Activated CD4-positive, alpha-beta T cell treated with anti-CD3 and anti-CD28 coated beads for 36 hours (primary cell): Measurements from ENCODE around the gene RAX2. TPM values are rescaled to one million over a fixed set of nuclear protein-coding genes. Genes with fewer than 3 reads are reported as not detected.
A peak's percentile ranks its signal among the peaks of the same experiment; 100 is the strongest.

Source experiments
- ATAC-seq: fragments of 200-7000 bp; cut with Tn5 transposase; one replicate; pipeline ENCODE4 v1.10.0; 2021; ENCODE audit warnings: mild to moderate bottlenecking, moderate library complexity
- CTCF ChIA-PET: fragments of 350-600 bp; sonication (Branson Sonifier 250); formaldehyde crosslinking; loops from one replicate; lab custom pipeline; 2021; ENCODE audit warnings: antibody characterized with exemption; lab: Charles Lee
- POLR2A ChIA-PET: fragments of 350-600 bp; sonication (Branson Sonifier 250); formaldehyde crosslinking; loops from one replicate; lab custom pipeline; 2021; ENCODE audit warnings: antibody characterized with exemption, inconsistent platforms; lab: Charles Lee
- DNase-seq: peaks from one replicate; pipeline ENCODE4 v3.0.0-alpha.2; 2020
- H3K27ac Mint-ChIP-seq: one replicate; pipeline ENCODE4 v1.8.0; 2021; ENCODE audit warnings: mixed read lengths
- H3K27me3 Mint-ChIP-seq: one replicate; pipeline ENCODE4 v1.8.0; 2021; ENCODE audit warnings: mixed read lengths
- H3K36me3 Mint-ChIP-seq: one replicate; pipeline ENCODE4 v1.8.0; 2021; ENCODE audit warnings: low read depth, mixed read lengths
- H3K4me1 Mint-ChIP-seq: one replicate; pipeline ENCODE4 v1.8.0; 2021; ENCODE audit warnings: mixed read lengths
- H3K4me3 Mint-ChIP-seq: one replicate; pipeline ENCODE4 v1.8.0; 2021; ENCODE audit warnings: mild to moderate bottlenecking, moderate library complexity, mixed read lengths
- H3K9me3 Mint-ChIP-seq: one replicate; pipeline ENCODE4 v1.8.0; 2021; ENCODE audit warnings: low read depth, mixed read lengths
- intact Hi-C, 2 experiments: fragments of 100-400 bp; cut with DNase I in 1 of 2; cut with micrococcal nuclease in 1 of 2; formaldehyde crosslinking; loops; one replicate each; pipeline versions ENCODE4 v1.14.2 to v1.15.1; 2022 to 2024; cut with DNase I, micrococcal nuclease
- total RNA-seq, 2 experiments: library from RNA; stranded (reverse); gene quantifications; one replicate each; pipeline ENCODE4 v1.2.3, GENCODE V29; 2021

RAX2 gene
- total RNA-seq, 2 experiments from 2014 or later: not detected

GRCh38 chr19:3800996-3801395, 29.0 kb upstream of the RAX2 start:
- Mint-ChIP-seq H3K27me3 (no peaks in the 10 kb centered on the region), H3K27ac (no peak overlapping the region), H3K9me3 (peaks cover 9% of the 10 kb centered on the region), H3K4me3 (peak overlapping the region; percentile 50), H3K4me1 (peaks cover 22% of the 10 kb centered on the region), H3K36me3 (no peaks in the 10 kb centered on the region)
- ChIA-PET POLR2A (no interaction called here), CTCF (interaction anchor here (0.9 kb wide), 1 partner anchor 12 kb away, joined by 3 read pairs; no protein-coding TSS in a partner anchor)
- no peak for ATAC-seq
- no peak for DNase-seq
- intact Hi-C loops: no loop called here

- ATAC-seq (peak; percentile 65), DNase-seq (peak; percentile 50)
- ChIA-PET POLR2A (no interaction called here), CTCF (interaction anchor here (0.8 to 1.1 kb wide), 3 partner anchors 20 to 24 kb away, joined by 3 to 6 read pairs (median 4); no protein-coding TSS in a partner anchor)
- intact Hi-C loops: loop anchor here in 1 of 2 experiments (2.0 kb wide), 1 partner anchor 15 kb away; no protein-coding TSS in a partner anchor
- peaks cover 22% of the 10 kb centered on the region for H3K4me1 Mint-ChIP-seq
- H3K27me3 Mint-ChIP-seq: no peaks in the 10 kb centered on the region
- peaks cover 9% of the 10 kb centered on the region for H3K9me3 Mint-ChIP-seq
- H3K4me3 Mint-ChIP-seq: no peak overlapping the region
- H3K36me3 Mint-ChIP-seq: no peaks in the 10 kb centered on the region
- H3K27ac Mint-ChIP-seq: peak overlapping the region; percentile 58
These were observed 26.1 kb upstream of the RAX2 start for GRCh38 chr19:3798137-3798536.

GRCh38 chr19:3796358-3796757, 24.3 kb upstream of the RAX2 start:
- Mint-ChIP-seq H3K27ac (no peak overlapping the region), H3K9me3 (peaks cover 9% of the 10 kb centered on the region), H3K27me3 (no peaks in the 10 kb centered on the region), H3K4me3 (no peak overlapping the region), H3K36me3 (no peaks in the 10 kb centered on the region), H3K4me1 (peaks cover 18% of the 10 kb centered on the region)
- ChIA-PET CTCF (interaction anchor here (1.0 to 1.5 kb wide), 4 partner anchors 16 to 77 kb away, joined by 3 to 6 read pairs (median 4); partner anchors contain the start of gene MRPL54), POLR2A (no interaction called here)
- ATAC-seq: no peak
- intact Hi-C loops: no loop called here
- DNase-seq: no peak

- no peak overlapping the region for H3K27ac Mint-ChIP-seq
- peaks cover 9% of the 10 kb centered on the region for H3K9me3 Mint-ChIP-seq
- peaks cover 5% of the 10 kb centered on the region for H3K4me1 Mint-ChIP-seq
- ChIA-PET POLR2A (no interaction called here), CTCF (interaction anchor here (1.3 kb wide), 1 partner anchor 29 kb away, joined by 4 read pairs; no protein-coding TSS in a partner anchor)
- ATAC-seq: no peak
- H3K4me3 Mint-ChIP-seq: no peak overlapping the region
- no peaks in the 10 kb centered on the region for H3K36me3 Mint-ChIP-seq
- intact Hi-C loops: no loop called here
- H3K27me3 Mint-ChIP-seq: no peaks in the 10 kb centered on the region
- DNase-seq: no peak
These were observed 21.8 kb upstream of the RAX2 start for GRCh38 chr19:3793799-3794198.

GRCh38 chr19:3792114-3792513, 20.1 kb upstream of the RAX2 start:
- no peaks in the 10 kb centered on the region for H3K36me3 Mint-ChIP-seq
- H3K4me1 Mint-ChIP-seq: no peaks in the 10 kb centered on the region
- no peak overlapping the region for H3K4me3 Mint-ChIP-seq
- intact Hi-C loops: no loop called here
- peaks cover 9% of the 10 kb centered on the region for H3K9me3 Mint-ChIP-seq
- ATAC-seq: no peak
- H3K27me3 Mint-ChIP-seq: no peaks in the 10 kb centered on the region
- no peak overlapping the region for H3K27ac Mint-ChIP-seq
- no peak for DNase-seq
- POLR2A ChIA-PET: no interaction called here
- CTCF ChIA-PET: no interaction called here

- ChIA-PET POLR2A (no interaction called here), CTCF (interaction anchor here (1.9 kb wide), 1 partner anchor 31 kb away, joined by 5 read pairs; no protein-coding TSS in a partner anchor)
- Mint-ChIP-seq H3K27ac (no peak overlapping the region), H3K4me1 (no peaks in the 10 kb centered on the region), H3K4me3 (no peak overlapping the region), H3K36me3 (no peaks in the 10 kb centered on the region), H3K27me3 (no peaks in the 10 kb centered on the region), H3K9me3 (no peaks in the 10 kb centered on the region)
- ATAC-seq (no peak), DNase-seq (no peak)
- intact Hi-C loops: no loop called here
These were observed 18.9 kb upstream of the RAX2 start for GRCh38 chr19:3790941-3791340.

- no peak overlapping the region for H3K4me3 Mint-ChIP-seq
- ATAC-seq (no peak), DNase-seq (no peak)
- intact Hi-C loops: no loop called here
- H3K27ac Mint-ChIP-seq: no peak overlapping the region
- no peaks in the 10 kb centered on the region for H3K36me3 Mint-ChIP-seq
- ChIA-PET POLR2A (no interaction called here), CTCF (interaction anchor here (0.7 to 1.9 kb wide), 3 partner anchors 19 to 433 kb away, joined by 3 to 5 read pairs (median 4); no protein-coding TSS in a partner anchor)
- no peaks in the 10 kb centered on the region for H3K4me1 Mint-ChIP-seq
- H3K9me3 Mint-ChIP-seq: no peaks in the 10 kb centered on the region
- H3K27me3 Mint-ChIP-seq: no peaks in the 10 kb centered on the region
These were observed 18.2 kb upstream of the RAX2 start for GRCh38 chr19:3790209-3790734.

- Mint-ChIP-seq H3K4me3 (no peak overlapping the region), H3K36me3 (peaks cover 2% of the 10 kb centered on the region), H3K9me3 (no peaks in the 10 kb centered on the region), H3K27ac (no peak overlapping the region), H3K27me3 (no peaks in the 10 kb centered on the region), H3K4me1 (peaks cover 3% of the 10 kb centered on the region)
- CTCF ChIA-PET: interaction anchor here (0.9 to 1.9 kb wide), 3 partner anchors 20 to 33 kb away, joined by 4 to 5 read pairs (median 4); no protein-coding TSS in a partner anchor
- no peak for ATAC-seq
- no peak for DNase-seq
- POLR2A ChIA-PET: no interaction called here
- intact Hi-C loops: loop anchor here in 1 of 2 experiments (5.0 kb wide), 1 partner anchor 183 kb away; the partner anchor contains the start of gene DAPK3
These were observed 17.2 kb upstream of the RAX2 start for GRCh38 chr19:3788996-3789778.

- intact Hi-C loops: loop anchor here in 1 of 2 experiments (1.0 to 5.0 kb wide), 2 partner anchors 36 to 186 kb away; partner anchors contain the start of gene DAPK3
- Mint-ChIP-seq H3K4me3 (peak within 1 kb of the TSS; percentile 80), H3K27me3 (no peaks in the 10 kb centered on the region), H3K9me3 (peaks cover 13% of the 10 kb centered on the region), H3K27ac (peak within 1 kb of the TSS; percentile 75), H3K36me3 (peaks cover 22% of the 10 kb centered on the region), H3K4me1 (peaks cover 3% of the 10 kb centered on the region)
- DNase-seq: peak; percentile 50
- ChIA-PET POLR2A (no interaction called here), CTCF (interaction anchor here (0.8 to 1.1 kb wide), 2 partner anchors 24 to 35 kb away, joined by 3 to 4 read pairs; partner anchors contain the start of gene MRPL54)
- peak; percentile 48 for ATAC-seq
These were observed 14.2 kb upstream of the RAX2 start, which contains the start of gene MATK for GRCh38 chr19:3785938-3786824. MATK (minus strand) TSS chr19:3786381; CDS start chr19:3785135, 1,246 bp downstream.

GRCh38 chr19:3785451-3785937, 13.5 kb upstream of the RAX2 start:
- peak; percentile 44 for DNase-seq
- ChIA-PET POLR2A (no interaction called here), CTCF (interaction anchor here (0.7 to 1.9 kb wide), 3 partner anchors 23 to 617 kb away, joined by 4 to 6 read pairs (median 4); partner anchors contain the start of genes CHAF1A and MRPL54)
- Mint-ChIP-seq H3K9me3 (peaks cover 13% of the 10 kb centered on the region), H3K27ac (peak overlapping the region; percentile 75), H3K4me1 (peaks cover 3% of the 10 kb centered on the region), H3K4me3 (peak overlapping the region; percentile 80), H3K36me3 (peaks cover 26% of the 10 kb centered on the region), H3K27me3 (no peaks in the 10 kb centered on the region)
- peak; percentile 37 for ATAC-seq
- intact Hi-C loops: loop anchor here in 1 of 2 experiments (1.0 to 5.0 kb wide), 2 partner anchors 37 to 187 kb away; partner anchors contain the start of gene DAPK3
